Endometrial microvascular endothelial cells (primary cell): ENCODE measurements around the gene LRRC27. TPM values are rescaled to one million over a fixed set of nuclear protein-coding genes. Genes with fewer than 3 reads are reported as not detected.
"Not testable (repeated sequence)": the region's sequence is repeated elsewhere in the genome, so short reads cannot be mapped to it uniquely, and the experiment has no call there.

ENCODE experiments used
- in situ Hi-C: cut with HindIII; loops from 2 replicates; pipeline ENCODE4 v1.10.0; 2017; ENCODE audit warnings: low sequenced_read_pairs, low pct_unique_long_range_greater_than_20kb; ENCODE audit errors: inconsistent ontology term
- total RNA-seq: library from RNA; depleted of rRNA; stranded (reverse); fragments of >200 nt; gene quantifications from one replicate; pipeline ENCODE4 v1.2.3, GENCODE V29; 2015; ENCODE audit errors: inconsistent ontology term

Gene LRRC27
- total RNA-seq, 1 donor from 2014 or later: 7.9 TPM

- in situ Hi-C loops: no loop called here
Observed at GRCh38 chr10:132330486-132330833, 1.5 kb upstream of the LRRC27 start.

- in situ Hi-C loops: no loop called here
Observed at GRCh38 chr10:132332433-132332754, 401 bp downstream of the LRRC27 start.

- in situ Hi-C loops: no loop called here
Observed at GRCh38 chr10:132333386-132333785, 1.4 kb downstream of the LRRC27 start.

DNA sequence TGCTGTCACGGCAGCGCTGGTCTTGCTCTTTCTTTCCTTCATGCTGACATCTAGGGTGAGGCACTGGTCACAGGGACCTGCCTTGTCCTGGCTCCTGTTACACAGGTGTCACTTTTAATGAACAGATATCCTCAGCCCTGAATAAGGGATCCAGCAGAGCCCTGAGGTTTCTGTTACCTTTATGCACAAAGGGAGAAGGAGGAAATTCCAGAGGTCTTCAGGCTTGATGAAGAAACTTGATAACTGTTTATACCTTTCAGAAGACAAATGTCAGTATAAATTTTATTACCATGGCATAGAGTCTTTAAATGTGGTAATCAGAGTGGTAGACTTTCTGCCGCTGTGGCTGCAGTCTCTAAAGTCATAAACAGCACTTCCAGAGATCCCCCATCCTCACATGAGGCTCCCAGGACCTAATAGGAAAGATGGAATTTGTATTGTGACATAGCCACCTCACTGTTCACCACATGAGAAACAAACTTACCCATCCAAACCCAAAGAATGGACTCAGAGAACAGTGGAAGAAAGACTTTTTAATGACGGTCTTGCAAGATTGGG, 2.7 kb downstream of the LRRC27 start:
- in situ Hi-C loops: no loop called here

- in situ Hi-C loops: no loop called here
Observed at GRCh38 chr10:132335189-132336063, 3.4 kb downstream of the LRRC27 start.

DNA sequence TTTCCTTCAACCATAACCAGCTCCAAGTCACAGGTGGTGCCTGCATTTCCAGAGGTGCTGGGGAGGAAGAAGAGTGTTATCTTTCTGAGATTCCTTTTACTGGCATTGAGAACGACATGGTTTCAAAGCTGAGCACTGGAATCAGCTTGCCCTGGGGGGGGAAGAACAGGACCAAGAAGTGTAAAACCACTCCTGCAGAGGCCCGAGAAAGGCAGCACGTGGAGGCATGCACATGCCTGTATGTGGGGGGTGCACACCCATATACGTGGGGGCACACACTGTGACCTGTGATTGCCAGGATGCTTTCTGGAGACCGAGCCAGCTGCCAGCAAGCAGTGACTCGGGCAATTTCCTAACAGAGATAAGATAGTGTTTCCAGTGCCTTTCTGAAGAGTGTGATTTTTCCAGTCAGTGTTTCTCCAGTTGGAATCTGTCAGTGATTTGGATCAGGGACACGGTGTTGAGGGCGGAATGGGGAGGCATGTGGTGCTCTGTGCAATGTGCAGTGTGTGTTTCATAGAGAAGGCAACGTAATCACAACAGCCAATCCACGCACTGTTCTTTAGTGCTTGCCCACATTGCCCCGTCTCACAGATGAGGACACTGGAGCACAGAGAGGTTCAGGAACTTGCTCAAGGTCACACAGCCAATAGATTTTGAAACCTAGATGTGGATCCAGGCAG, 4.2 kb downstream of the LRRC27 start:
- in situ Hi-C loops: no loop called here

DNA sequence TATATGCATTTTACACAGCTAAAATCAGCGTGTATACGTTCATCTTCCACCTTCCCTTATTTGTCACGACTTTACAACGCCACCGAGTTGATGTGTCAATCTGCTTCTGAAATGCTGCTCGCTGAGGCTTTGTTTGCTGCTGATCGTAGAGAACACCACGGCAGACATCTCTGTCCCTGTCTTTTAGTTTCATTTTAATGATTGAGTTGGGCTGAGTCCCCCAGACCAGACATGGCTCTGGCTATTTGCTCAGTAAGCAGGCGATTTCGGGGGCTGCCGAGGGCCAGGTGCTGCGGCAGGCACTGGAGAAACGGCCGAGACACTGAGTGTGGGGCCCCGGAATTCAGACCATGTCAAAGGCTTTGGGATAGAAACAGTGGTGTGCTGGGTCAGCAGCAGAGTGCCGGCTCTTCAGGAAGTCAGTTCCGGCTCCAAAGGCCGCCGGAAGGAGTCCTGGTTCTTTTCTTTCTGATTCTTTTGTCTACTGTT, 5.0 kb downstream of the LRRC27 start:
- in situ Hi-C loops: no loop called here

DNA sequence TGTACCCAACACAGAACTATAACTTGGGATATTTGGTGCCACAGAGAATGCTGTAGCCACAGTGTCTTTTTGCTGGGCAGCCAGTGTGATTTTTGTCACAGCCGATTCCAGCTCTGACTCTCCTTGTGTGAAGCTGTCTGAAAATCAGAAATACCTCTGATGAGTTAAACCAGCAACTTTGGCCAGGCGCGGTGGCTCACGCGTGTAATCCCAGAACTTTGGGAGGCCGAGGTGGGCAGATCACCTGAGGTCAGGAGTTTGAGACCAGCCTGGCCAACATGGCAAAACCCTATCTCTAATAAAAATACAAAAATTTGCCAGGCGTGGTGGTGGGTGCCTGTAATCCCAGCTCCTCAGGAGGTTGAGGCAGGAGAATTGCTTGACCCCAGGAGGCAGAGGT, 5.9 kb downstream of the LRRC27 start:
- in situ Hi-C loops: not testable (repeated sequence)

- in situ Hi-C loops: no loop called here
Observed at GRCh38 chr10:132338876-132339275, 6.9 kb downstream of the LRRC27 start.

GRCh38 chr10:132339276-132339675, 7.3 kb downstream of the LRRC27 start:
- in situ Hi-C loops: no loop called here

DNA sequence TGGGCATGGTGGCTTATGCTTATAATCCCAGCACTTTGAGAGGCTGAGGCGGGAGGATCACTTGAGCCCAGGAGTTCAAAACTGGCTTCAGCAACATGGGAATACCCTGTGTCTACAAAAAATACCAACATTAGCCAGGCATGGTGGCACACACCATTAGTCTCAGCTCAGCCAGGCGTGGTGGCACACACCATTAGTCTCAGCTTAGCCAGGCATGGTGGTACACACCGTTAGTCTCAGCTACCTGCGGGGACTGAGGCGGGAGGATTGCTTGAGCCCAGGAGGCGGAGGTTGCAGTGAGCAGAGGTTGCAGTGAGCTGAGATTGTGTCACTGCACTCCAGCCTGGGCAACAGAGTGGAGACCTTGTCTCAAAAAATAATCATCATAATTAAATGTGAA, 9.0 kb downstream of the LRRC27 start:
- in situ Hi-C loops: loop anchor here (10.0 kb wide), 1 partner anchor 106 kb away; no protein-coding TSS in a partner anchor

- in situ Hi-C loops: loop anchor here (10.0 kb wide), 1 partner anchor 107 kb away; no protein-coding TSS in a partner anchor
Observed at GRCh38 chr10:132341781-132342180, 9.8 kb downstream of the LRRC27 start.

DNA sequence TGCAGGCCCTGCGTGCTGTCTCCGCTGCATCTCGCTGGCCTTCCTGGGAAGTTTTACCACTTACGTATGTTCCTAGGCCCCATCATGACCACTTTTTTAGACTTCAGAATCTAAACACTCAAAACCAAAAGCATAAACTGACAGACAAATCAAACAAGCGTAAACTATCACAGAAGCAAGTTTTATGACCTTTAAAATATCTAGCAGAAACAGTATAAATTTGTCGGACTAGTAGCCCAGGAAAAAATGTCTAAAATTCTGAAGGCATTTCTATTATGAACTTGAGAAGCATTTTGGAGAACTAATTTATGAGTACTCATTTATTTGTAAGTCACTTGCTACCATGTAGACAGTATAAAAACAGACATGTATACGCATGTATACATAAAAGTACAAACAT, 10.6 kb downstream of the LRRC27 start:
- in situ Hi-C loops: loop anchor here (10.0 kb wide), 1 partner anchor 108 kb away; no protein-coding TSS in a partner anchor

DNA sequence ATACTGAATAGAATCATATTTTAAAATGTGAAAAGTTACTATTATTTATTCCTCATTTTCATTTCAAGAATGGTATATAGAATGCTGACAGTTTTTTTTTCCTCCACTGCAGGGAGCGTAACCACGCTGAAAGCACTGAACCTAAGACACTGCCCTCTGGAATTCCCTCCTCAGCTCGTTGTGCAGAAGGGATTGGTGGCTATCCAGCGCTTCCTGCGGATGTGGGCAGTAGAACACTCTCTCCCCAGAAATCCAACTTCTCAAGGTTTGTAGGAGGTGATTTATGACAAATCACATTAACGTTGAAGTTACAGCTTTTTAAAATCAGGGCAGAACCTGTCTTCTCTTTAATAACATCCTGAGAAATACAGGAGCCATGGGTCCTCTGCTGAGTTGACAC, 12.4 kb downstream of the LRRC27 start:
- in situ Hi-C loops: loop anchor here (10.0 kb wide), 1 partner anchor 110 kb away; no protein-coding TSS in a partner anchor

DNA sequence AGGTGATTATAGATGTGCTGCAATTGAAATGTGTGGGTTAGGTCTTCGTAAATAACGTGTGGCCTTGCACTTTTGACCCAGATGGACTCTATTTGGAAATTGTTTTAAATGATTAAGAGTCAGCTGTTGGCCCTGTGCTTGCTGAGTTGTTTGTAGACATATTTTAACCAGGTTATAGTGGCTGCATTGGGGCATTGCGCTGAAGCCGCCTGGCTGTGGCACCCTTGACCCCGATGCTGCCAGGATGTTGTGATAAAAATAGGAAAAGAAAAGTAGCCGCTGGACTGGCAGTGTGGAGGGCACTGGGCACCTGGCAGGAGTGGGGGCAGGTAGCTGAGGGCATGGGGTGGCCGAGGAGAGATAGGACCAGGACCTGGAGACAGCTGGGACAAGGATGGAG, 13.4 kb downstream of the LRRC27 start:
- in situ Hi-C loops: loop anchor here (10.0 kb wide), 1 partner anchor 111 kb away; no protein-coding TSS in a partner anchor

DNA sequence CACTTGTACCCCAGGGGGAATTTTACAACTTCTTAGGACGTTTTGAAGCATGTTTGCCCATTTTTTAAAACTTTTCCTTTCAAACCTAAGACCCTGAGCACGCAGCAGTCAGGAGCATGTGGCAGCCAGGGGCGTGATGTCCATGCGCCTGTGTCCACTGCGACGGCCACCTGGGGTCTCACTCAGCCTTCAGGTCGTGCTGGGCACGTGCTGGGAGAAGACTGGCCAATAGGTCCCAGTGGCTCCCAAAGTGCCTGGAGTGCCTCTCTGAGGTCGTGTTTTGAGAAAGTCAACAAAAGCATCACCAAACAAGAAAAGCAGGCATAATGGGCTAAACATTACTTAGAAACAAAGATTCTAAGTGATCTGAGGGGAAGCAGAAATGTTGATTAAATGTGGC, 14.8 kb downstream of the LRRC27 start:
- in situ Hi-C loops: loop anchor here (10.0 kb wide), 1 partner anchor 112 kb away; no protein-coding TSS in a partner anchor

GRCh38 chr10:132347211-132347930, 15.4 kb downstream of the LRRC27 start:
- in situ Hi-C loops: loop anchor here (10.0 kb wide), 1 partner anchor 113 kb away; no protein-coding TSS in a partner anchor

DNA sequence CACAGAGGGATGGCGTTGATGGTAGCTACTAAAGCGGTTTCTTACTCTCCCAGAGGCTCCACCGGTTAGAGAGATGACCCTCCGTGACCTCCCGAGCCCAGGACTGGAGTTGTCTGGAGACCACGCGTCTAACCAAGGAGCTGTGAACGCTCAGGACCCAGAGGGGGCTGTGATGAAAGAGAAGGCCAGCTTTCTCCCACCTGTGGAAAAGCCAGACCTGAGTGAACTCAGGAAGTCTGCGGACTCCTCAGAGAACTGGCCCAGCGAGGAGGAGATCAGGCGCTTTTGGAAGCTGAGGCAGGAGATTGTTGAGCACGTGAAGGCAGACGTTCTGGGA, 15.9 kb downstream of the LRRC27 start:
- in situ Hi-C loops: loop anchor here (10.0 kb wide), 1 partner anchor 113 kb away; no protein-coding TSS in a partner anchor

- in situ Hi-C loops: loop anchor here (10.0 kb wide), 1 partner anchor 115 kb away; no protein-coding TSS in a partner anchor
Observed at GRCh38 chr10:132349766-132350165, 17.8 kb downstream of the LRRC27 start.
